ENCODE measurements around the gene ATR.
"Not testable (repeated sequence)": the region's sequence is repeated elsewhere in the genome, so short reads cannot be mapped to it uniquely, and the experiment has no call there.

ATR gene

DNA sequence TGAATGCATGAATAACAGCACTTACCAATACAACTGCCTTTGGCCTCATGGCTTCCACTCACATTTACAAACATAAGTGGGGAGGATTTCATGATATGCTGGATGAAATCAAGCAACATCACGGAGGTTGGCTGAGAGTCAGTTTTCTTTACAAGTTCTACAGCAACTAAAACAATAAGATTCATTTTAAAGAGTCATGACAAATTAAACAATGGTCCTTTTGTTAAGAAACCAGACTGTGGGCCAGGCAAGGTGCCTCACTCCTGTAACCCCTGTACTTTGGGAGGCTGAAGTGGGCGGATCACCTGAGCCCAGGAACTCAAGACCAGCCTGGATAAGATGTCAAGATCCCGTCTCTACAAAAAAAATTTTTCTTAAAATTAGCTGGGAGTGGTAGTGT is 12.4 kb downstream of the ATR start:
- Histone ChIP-seq H3K4me3 (ENCODE audit: low read length) (no peak overlapping the region), H3K9ac (ENCODE audit: low read length) (no peak overlapping the region)

DNA sequence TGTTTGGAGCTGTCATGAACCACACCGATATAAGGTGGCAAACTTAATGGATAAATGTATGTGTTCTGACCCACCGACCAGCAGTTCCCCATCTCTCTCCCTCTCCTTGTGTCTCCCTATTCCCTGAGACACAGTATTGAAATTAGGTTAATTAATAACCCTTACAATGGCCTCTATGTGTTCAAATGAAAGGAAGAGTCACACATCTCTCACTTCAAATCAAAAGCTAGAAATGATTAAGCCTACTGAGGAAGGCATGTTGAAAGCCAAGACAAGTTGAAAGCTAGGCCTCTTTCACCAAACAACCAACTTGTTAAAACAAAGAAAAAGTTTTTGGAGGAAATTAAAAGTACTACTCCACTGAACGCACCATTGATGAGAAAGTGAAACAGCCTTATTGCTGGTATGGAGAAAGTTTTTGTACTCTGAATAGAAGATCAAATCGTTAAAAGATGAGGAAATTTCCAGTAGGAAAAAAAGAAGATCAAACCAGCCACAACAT is 15.0 kb downstream of the ATR start:
- Histone ChIP-seq H3K4me3 (ENCODE audit: low read length) (no peak overlapping the region), H3K4me1 (ENCODE audit: low read length) (no peaks in the 10 kb centered on the region), H3K27ac (ENCODE audit: low read length) (no peak overlapping the region), H3K9me3 (ENCODE audit: insufficient read depth, low read length) (no peaks in the 10 kb centered on the region), H3K4me2 (ENCODE audit: low read length) (no peak overlapping the region), H3K9ac (ENCODE audit: low read length) (no peak overlapping the region), H3K27me3 (ENCODE audit: low read depth, low read length) (no peaks in the 10 kb centered on the region), H3K79me2 (ENCODE audit: low read length) (peaks cover 4% of the 10 kb centered on the region), H3K36me3 (replicated peaks; ENCODE audit: low read depth, low read length) (peaks cover 6% of the 10 kb centered on the region), H2AFZ (ENCODE audit: low read depth, low read length) (no peak overlapping the region), H4K20me1 (ENCODE audit: insufficient read depth, low read length) (no peaks in the 10 kb centered on the region)
- TF ChIP-seq, protein P1, sequence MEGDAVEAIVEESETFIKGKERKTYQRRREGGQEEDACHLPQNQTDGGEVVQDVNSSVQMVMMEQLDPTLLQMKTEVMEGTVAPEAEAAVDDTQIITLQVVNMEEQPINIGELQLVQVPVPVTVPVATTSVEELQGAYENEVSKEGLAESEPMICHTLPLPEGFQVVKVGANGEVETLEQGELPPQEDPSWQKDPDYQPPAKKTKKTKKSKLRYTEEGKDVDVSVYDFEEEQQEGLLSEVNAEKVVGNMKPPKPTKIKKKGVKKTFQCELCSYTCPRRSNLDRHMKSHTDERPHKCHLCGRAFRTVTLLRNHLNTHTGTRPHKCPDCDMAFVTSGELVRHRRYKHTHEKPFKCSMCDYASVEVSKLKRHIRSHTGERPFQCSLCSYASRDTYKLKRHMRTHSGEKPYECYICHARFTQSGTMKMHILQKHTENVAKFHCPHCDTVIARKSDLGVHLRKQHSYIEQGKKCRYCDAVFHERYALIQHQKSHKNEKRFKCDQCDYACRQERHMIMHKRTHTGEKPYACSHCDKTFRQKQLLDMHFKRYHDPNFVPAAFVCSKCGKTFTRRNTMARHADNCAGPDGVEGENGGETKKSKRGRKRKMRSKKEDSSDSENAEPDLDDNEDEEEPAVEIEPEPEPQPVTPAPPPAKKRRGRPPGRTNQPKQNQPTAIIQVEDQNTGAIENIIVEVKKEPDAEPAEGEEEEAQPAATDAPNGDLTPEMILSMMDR (IDR thresholded peaks at IDR 0.05; ENCODE audit: low read depth, low read length), result no peak
- no peak for TF ChIP-seq EZH2phosphoT487 (IDR thresholded peaks at IDR 0.05; ENCODE audit: low read depth)

More for the DNA sequence above, 12.4 kb downstream of the ATR start:
- no peak overlapping the region for H3K27ac ChIP-seq (ENCODE audit: low read length)
- TF ChIP-seq, protein P1 (IDR thresholded peaks at IDR 0.05; ENCODE audit: low read depth, low read length), result no peak
- no peak for TF ChIP-seq EZH2phosphoT487 (IDR thresholded peaks at IDR 0.05; ENCODE audit: low read depth)
- no peaks in the 10 kb centered on the region for H3K27me3 ChIP-seq (ENCODE audit: low read depth, low read length)
- no peak overlapping the region for H2AFZ ChIP-seq (ENCODE audit: low read depth, low read length)
- peaks cover 16% of the 10 kb centered on the region for H3K79me2 ChIP-seq (ENCODE audit: low read length)
- H3K9me3 ChIP-seq (ENCODE audit: insufficient read depth, low read length), result no peaks in the 10 kb centered on the region
- H3K4me1 ChIP-seq (ENCODE audit: low read length), result no peaks in the 10 kb centered on the region
- H3K4me2 ChIP-seq (ENCODE audit: low read length), result no peak overlapping the region
- H3K36me3 ChIP-seq (replicated peaks; ENCODE audit: low read depth, low read length), result peaks cover 4% of the 10 kb centered on the region
- H4K20me1 ChIP-seq (ENCODE audit: insufficient read depth, low read length), result no peaks in the 10 kb centered on the region

DNA sequence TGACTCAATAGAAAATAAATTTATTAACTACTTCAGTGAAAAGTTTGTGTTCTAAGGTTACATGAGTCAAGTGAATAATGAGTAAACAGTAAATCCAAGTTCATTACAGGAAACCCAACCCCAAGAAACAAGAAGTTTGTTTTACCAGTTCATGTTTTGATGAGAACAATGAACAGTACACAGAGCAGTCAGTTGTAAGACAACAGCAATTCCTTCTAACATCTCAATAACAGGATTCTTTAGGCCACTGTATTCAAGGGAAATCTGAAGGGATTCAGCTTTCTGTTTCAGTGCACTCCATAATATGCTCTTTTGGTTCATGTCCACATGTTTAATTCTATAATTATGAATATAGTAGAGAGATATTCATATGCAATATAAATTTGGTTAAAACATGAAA is 18.4 kb downstream of the ATR start:
- no peaks in the 10 kb centered on the region for H3K9me3 ChIP-seq (ENCODE audit: insufficient read depth, low read length)
- H3K4me2 ChIP-seq (ENCODE audit: low read length), result no peak overlapping the region
- TF ChIP-seq, protein P1 (IDR thresholded peaks at IDR 0.05; ENCODE audit: low read depth, low read length), result no peak
- TF ChIP-seq EZH2phosphoT487 (IDR thresholded peaks at IDR 0.05; ENCODE audit: low read depth), result no peak
- no peak overlapping the region for H3K9ac ChIP-seq (ENCODE audit: low read length)
- no peaks in the 10 kb centered on the region for H3K79me2 ChIP-seq (ENCODE audit: low read length)
- peaks cover 10% of the 10 kb centered on the region for H3K36me3 ChIP-seq (replicated peaks; ENCODE audit: low read depth, low read length)
- no peaks in the 10 kb centered on the region for H3K27me3 ChIP-seq (ENCODE audit: low read depth, low read length)
- H3K4me1 ChIP-seq (ENCODE audit: low read length), result no peaks in the 10 kb centered on the region
- no peak overlapping the region for H2AFZ ChIP-seq (ENCODE audit: low read depth, low read length)
- H4K20me1 ChIP-seq (ENCODE audit: insufficient read depth, low read length), result no peaks in the 10 kb centered on the region
- H3K27ac ChIP-seq (ENCODE audit: low read length), result no peak overlapping the region
- no peak overlapping the region for H3K4me3 ChIP-seq (ENCODE audit: low read length)

DNA sequence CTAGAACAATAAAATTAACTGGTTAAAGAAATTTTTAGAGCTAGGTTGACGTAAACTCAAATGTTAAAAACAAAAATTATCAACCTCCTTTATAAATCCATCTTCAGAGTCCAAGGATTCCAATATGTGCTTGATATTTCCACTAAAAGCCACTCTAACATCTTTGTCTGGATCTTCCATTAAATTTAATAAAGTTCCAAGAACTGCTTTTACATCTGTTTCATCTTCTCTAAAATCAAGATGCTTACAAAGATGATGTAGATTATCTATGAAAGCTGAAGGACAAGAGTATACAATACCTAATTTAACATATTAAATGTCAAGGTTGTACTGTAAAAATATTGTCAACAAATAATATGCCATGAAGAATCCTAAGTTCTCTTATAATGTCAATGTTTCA is 24.8 kb downstream of the ATR start:
- no peaks in the 10 kb centered on the region for H3K4me1 ChIP-seq (ENCODE audit: low read length)
- no peak overlapping the region for H3K4me3 ChIP-seq (ENCODE audit: low read length)
- no peaks in the 10 kb centered on the region for H3K9me3 ChIP-seq (ENCODE audit: insufficient read depth, low read length)
- H3K9ac ChIP-seq (ENCODE audit: low read length), result no peak overlapping the region
- H3K36me3 ChIP-seq (replicated peaks; ENCODE audit: low read depth, low read length), result peaks cover 29% of the 10 kb centered on the region
- no peak overlapping the region for H3K27ac ChIP-seq (ENCODE audit: low read length)
- TF ChIP-seq, protein P1 (IDR thresholded peaks at IDR 0.05; ENCODE audit: low read depth, low read length), result no peak
- TF ChIP-seq EZH2phosphoT487 (IDR thresholded peaks at IDR 0.05; ENCODE audit: low read depth), result no peak
- H2AFZ ChIP-seq (ENCODE audit: low read depth, low read length), result no peak overlapping the region
- no peak overlapping the region for H3K4me2 ChIP-seq (ENCODE audit: low read length)
- no peaks in the 10 kb centered on the region for H4K20me1 ChIP-seq (ENCODE audit: insufficient read depth, low read length)
- no peaks in the 10 kb centered on the region for H3K79me2 ChIP-seq (ENCODE audit: low read length)
- no peaks in the 10 kb centered on the region for H3K27me3 ChIP-seq (ENCODE audit: low read depth, low read length)

DNA sequence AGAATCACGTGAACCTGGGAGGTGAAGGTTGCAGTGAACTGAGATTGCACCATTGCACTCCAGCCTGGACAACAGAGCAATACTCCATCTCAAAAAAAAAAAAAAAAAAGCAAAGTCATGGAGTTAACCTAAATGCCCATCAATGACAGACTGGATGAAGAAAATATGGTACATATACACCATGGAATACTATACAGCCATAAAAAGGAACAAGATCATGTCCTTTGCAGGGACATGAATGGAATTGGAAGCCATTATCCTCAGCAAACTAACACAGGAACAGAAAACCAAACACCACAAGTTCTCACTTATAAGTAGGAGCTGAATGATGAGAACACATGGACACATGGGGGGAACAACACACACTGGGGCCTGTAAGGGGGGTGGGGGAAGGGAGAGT is 26.0 kb downstream of the ATR start:
- H4K20me1 ChIP-seq (ENCODE audit: insufficient read depth, low read length); H3K4me1 ChIP-seq (ENCODE audit: low read length); H3K27ac ChIP-seq (ENCODE audit: low read length); H3K79me2 ChIP-seq (ENCODE audit: low read length); H3K27me3 ChIP-seq (ENCODE audit: low read depth, low read length); H2AFZ ChIP-seq (ENCODE audit: low read depth, low read length); H3K4me3 ChIP-seq (ENCODE audit: low read length); H3K4me2 ChIP-seq (ENCODE audit: low read length); H3K9ac ChIP-seq (ENCODE audit: low read length); H3K9me3 ChIP-seq (ENCODE audit: insufficient read depth, low read length): not testable (repeated sequence)
- H3K36me3 ChIP-seq (replicated peaks; ENCODE audit: low read depth, low read length), result peaks cover 29% of the 10 kb centered on the region

All from OCI-LY3 (cell line).